Measurements from ENCODE around the gene YTHDC1.

YTHDC1 gene

DNA sequence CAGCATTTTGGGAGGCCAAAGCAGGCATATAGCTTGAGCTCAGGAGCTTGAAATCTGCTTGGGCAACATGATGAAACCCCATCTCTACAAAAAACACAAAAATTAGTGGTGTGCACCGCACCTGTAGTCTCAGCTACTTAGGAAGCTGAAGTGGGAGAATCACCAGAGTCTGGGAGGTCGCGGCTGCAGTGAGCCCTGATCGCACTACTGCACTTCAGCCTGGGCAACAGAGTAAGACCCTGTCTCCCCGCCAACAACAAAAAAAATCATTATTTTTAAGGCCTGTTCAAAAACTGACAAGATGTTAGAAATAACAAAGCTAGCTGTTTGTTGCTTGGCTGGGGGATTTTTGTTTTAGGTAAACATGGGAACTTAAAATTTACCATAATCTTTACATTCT, 5.1 kb downstream of the YTHDC1 start:
- CTCF ChIA-PET = interaction anchor here (0.9 to 1.5 kb wide), 3 partner anchors 12 to 73 kb away, joined by 3 to 7 read pairs (median 4); no protein-coding TSS in a partner anchor
- Mint-ChIP-seq H3K36me3 (peaks cover 22% of the 10 kb centered on the region), H3K4me1 (peaks cover 53% of the 10 kb centered on the region), H3K27ac (no peak overlapping the region), H3K4me3 (no peak overlapping the region), H3K9me3 (no peaks in the 10 kb centered on the region), H3K27me3 (no peaks in the 10 kb centered on the region)
- no peak for DNase-seq

GRCh38 chr4:68344049-68344448, 5.8 kb downstream of the YTHDC1 start:
- no peak overlapping the region for H3K4me3 Mint-ChIP-seq
- no peaks in the 10 kb centered on the region for H3K9me3 Mint-ChIP-seq
- H3K4me1 Mint-ChIP-seq = peaks cover 54% of the 10 kb centered on the region
- no peak overlapping the region for H3K27ac Mint-ChIP-seq
- peaks cover 20% of the 10 kb centered on the region for H3K36me3 Mint-ChIP-seq
- DNase-seq = no peak
- H3K27me3 Mint-ChIP-seq = no peaks in the 10 kb centered on the region
- CTCF ChIA-PET = interaction anchor here (0.9 to 1.5 kb wide), 3 partner anchors 11 to 72 kb away, joined by 3 to 7 read pairs (median 4); no protein-coding TSS in a partner anchor

DNA sequence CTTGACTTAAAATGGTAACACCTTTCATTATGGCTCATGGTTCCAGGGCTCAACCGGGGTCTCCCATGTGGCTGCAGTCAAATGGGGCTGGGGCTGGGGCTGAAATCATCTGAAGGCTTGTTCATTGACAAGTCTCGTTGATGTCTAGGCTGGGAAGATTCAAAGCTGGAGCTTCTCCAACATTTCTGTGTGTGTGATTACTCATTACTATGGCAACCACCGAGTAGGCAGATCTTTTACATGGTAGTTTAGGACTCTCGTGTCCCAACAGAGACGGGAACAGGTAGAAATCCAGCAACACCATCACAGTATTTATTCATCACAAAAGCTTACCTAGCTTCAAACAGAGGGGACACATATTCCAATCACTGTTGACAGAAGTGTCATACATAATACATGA, 7.8 kb downstream of the YTHDC1 start:
- CTCF ChIA-PET = interaction anchor here (1.6 kb wide), 1 partner anchor 33 kb away, joined by 6 read pairs; no protein-coding TSS in a partner anchor
- H3K4me1 Mint-ChIP-seq = peaks cover 43% of the 10 kb centered on the region
- no peak overlapping the region for H3K4me3 Mint-ChIP-seq
- H3K27me3 Mint-ChIP-seq = no peaks in the 10 kb centered on the region
- DNase-seq = no peak
- H3K36me3 Mint-ChIP-seq = peaks cover 20% of the 10 kb centered on the region
- H3K9me3 Mint-ChIP-seq = no peaks in the 10 kb centered on the region
- no peak overlapping the region for H3K27ac Mint-ChIP-seq

DNA sequence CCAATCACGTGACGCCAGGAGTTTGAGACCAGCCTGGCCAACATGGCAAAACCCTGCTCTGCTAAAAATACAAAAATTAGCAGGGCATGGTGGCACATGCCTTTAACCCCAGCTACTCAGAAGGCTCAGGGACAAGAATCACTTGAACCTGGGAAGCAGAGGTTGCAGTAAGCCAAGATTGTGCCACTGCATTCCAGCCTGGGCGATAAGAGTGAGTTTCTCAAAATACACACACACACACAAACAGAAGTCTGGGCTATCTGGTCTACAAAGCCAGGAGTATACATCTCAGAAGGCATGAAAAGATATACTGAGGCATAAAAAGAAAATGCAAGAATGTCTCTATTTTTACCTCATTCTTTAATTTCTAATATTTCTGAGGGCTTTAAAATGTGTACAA, 11.3 kb downstream of the YTHDC1 start:
- peaks cover 28% of the 10 kb centered on the region for H3K36me3 Mint-ChIP-seq
- H3K27ac Mint-ChIP-seq = no peak overlapping the region
- no peaks in the 10 kb centered on the region for H3K27me3 Mint-ChIP-seq
- no peak for DNase-seq
- no peak overlapping the region for H3K4me3 Mint-ChIP-seq
- H3K9me3 Mint-ChIP-seq = no peaks in the 10 kb centered on the region
- peaks cover 15% of the 10 kb centered on the region for H3K4me1 Mint-ChIP-seq
- CTCF ChIA-PET = no interaction called here

DNA sequence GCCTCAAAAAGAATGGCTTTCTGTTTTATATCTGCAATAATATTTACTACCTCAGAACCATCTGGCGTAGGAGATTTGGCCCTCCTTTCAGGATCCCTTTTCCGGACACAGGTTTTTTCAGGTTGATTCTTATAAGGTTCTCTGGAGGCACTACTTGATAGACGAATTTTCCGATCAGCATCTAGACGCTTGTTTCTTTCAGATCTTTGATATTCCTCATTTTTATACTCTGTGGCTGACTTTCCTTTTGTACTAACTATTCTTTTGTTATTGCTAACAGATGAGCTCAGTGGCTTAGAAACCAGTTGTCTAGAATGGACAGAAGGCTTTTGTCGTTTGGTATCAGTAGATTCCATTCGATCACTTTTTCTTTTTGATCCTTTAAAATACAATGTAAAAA, 12.4 kb downstream of the YTHDC1 start:
- H3K27me3 Mint-ChIP-seq = no peaks in the 10 kb centered on the region
- no peak overlapping the region for H3K4me3 Mint-ChIP-seq
- peaks cover 15% of the 10 kb centered on the region for H3K4me1 Mint-ChIP-seq
- CTCF ChIA-PET = no interaction called here
- no peak for DNase-seq
- peaks cover 37% of the 10 kb centered on the region for H3K36me3 Mint-ChIP-seq
- no peaks in the 10 kb centered on the region for H3K9me3 Mint-ChIP-seq
- no peak overlapping the region for H3K27ac Mint-ChIP-seq

- Mint-ChIP-seq H3K27me3 (no peaks in the 10 kb centered on the region), H3K4me1 (peaks cover 12% of the 10 kb centered on the region), H3K9me3 (no peaks in the 10 kb centered on the region), H3K4me3 (no peak overlapping the region), H3K36me3 (peaks cover 39% of the 10 kb centered on the region), H3K27ac (peak overlapping the region; percentile 11)
- CTCF ChIA-PET = no interaction called here
- no peak for DNase-seq
Observed at GRCh38 chr4:68337004-68337403, 12.9 kb downstream of the YTHDC1 start.

DNA sequence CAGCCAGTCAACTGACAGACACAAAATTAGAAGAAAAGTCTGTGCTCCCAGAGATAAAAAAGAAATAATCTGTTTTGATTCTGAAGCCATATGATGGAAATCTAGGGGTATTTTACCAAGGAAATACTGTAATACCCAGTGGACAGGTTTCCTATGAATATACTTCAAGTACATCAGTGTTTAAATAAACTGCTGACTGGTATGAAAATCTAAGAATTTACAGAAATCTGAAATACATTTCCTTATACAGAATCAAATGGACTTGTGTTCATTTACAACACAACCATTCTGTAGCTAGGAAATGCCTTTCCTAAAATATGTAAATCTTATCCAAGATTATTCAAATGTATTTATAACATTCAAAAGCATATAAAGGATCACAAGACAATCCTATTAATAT, 13.4 kb downstream of the YTHDC1 start:
- H3K36me3 Mint-ChIP-seq = peaks cover 42% of the 10 kb centered on the region
- CTCF ChIA-PET = no interaction called here

DNA sequence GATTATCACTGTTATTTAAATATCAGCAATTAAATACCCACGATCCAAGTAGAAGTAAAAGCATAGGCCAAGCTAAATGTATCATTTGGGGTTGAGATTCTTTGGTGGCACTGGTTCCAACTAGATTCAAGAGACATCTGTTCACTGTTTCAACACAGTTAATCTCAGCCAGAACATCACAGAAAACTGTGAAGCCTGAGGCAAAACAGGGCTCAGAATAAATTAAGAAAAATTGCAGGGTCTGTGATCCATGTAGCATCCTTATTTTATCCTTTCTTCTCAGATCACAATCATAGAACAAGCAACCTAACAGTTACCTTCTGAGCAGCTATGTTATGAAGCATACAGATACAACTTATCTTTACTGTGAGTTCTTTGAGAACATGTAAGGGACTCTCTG, 23.7 kb downstream of the YTHDC1 start:
- no peaks in the 10 kb centered on the region for H3K4me1 Mint-ChIP-seq
- H3K4me3 Mint-ChIP-seq = no peak overlapping the region
- H3K9me3 Mint-ChIP-seq = no peaks in the 10 kb centered on the region
- H3K36me3 Mint-ChIP-seq = peaks cover 37% of the 10 kb centered on the region
- H3K27me3 Mint-ChIP-seq = no peaks in the 10 kb centered on the region
- CTCF ChIA-PET = interaction anchor here (1.4 kb wide), 1 partner anchor 50 kb away, joined by 3 read pairs; no protein-coding TSS in a partner anchor
- no peak overlapping the region for H3K27ac Mint-ChIP-seq
- DNase-seq = no peak

More for the DNA sequence above, 13.4 kb downstream of the YTHDC1 start:
- no peak for DNase-seq
- Mint-ChIP-seq H3K27ac (no peak overlapping the region), H3K9me3 (no peaks in the 10 kb centered on the region), H3K4me1 (peaks cover 10% of the 10 kb centered on the region), H3K27me3 (no peaks in the 10 kb centered on the region), H3K4me3 (no peak overlapping the region)

DNA sequence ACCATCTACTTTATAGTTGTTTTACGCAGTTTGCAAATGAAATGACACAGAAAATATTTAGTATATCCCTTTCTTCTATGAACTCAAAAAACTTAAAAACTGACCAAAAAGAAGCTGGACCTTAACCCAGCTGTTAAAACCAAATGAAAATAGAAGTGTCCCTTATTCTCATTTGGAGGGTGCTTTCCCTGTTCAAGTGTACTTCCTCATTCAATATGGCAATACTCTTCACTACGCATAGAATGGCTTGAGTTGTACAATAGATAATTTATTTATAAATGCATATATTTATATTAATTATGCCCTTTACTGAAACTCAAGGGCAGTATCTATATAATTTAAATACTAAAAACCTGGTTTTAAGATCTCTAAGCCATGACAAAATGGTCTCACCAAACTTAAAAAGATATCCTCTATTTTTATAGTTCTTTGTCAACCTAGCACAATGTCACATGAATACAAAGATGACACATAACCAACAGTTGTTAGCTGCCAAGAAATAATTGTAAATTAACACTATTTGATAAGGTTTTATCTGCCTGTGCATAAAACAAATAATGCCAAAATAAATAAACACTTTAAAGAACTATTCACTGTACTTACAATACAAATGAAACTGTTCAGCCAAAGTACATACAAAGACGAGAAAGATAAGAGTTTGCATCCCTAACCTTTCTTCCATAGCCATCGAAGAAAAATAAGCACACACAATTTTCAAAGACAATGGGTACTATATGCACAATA, 25.2 kb downstream of the YTHDC1 start:
- Mint-ChIP-seq H3K27ac (no peak overlapping the region), H3K4me3 (no peak overlapping the region), H3K9me3 (no peaks in the 10 kb centered on the region), H3K4me1 (peaks cover 2% of the 10 kb centered on the region), H3K36me3 (peaks cover 36% of the 10 kb centered on the region), H3K27me3 (no peaks in the 10 kb centered on the region)
- no peak for DNase-seq
- CTCF ChIA-PET = interaction anchor here (1.4 kb wide), 1 partner anchor 51 kb away, joined by 3 read pairs; no protein-coding TSS in a partner anchor

DNA sequence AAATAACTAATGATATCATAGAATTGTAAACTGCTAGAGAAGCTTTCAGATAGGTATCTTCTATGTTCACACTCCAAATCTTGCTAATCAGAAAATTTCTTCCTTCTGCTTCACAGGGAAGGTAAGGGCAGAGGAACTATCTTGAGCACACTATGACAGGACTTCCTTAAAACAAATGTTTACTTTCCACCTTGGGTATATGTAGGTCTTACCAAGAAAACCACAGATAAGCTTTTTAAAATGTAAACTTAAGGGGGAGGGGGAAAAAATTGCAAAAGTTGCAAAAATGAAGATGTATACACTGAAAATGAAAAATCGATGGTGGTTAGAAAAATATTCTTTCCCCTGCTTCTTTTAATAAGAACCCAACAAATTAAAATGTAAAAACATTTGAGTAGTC, 30.9 kb downstream of the YTHDC1 start:
- Mint-ChIP-seq H3K36me3 (peaks cover 50% of the 10 kb centered on the region), H3K27me3 (no peaks in the 10 kb centered on the region), H3K4me3 (no peak overlapping the region), H3K27ac (peak overlapping the region; percentile 72), H3K4me1 (peaks cover 12% of the 10 kb centered on the region), H3K9me3 (no peaks in the 10 kb centered on the region)
- DNase-seq = no peak
- CTCF ChIA-PET = no interaction called here

DNA sequence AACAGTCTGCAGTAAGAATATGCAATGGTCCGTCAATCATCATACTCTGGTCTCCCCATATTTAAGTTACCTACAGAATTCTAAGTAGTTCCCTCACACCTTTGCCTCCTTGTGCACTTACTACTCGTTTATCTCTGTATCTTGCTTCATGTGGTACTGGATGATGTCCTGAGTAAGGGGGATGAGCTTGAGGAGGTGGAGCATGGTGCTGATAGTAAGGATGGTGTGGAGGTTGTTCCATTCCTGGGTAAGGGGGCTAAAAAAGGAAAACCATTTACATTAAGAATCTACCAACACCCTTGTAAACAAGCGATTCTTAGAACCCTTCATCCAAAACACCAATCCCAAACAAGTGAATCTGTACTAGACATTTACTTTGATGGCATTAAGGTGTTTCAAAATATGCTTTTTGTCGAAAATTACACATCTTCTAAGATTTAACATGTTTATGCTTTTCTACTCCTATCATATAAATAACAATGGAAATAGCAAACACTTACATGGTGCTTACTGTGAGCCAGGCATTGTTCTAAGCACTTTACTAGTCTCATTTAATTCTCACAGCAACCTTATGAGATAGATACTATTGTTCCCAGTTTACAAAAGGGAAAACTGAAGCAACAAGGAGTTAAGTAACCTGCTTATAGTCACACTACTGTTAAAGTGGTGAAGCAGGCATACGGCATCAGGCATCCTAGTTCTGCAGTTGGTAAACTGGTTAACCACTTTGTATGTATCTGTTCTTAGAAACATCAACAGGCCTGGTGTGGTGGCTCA, 33.5 kb downstream of the YTHDC1 start:
- CTCF ChIA-PET = no interaction called here
- no peak for DNase-seq
- peaks cover 12% of the 10 kb centered on the region for H3K4me1 Mint-ChIP-seq
- H3K27me3 Mint-ChIP-seq = no peaks in the 10 kb centered on the region
- peaks cover 56% of the 10 kb centered on the region for H3K36me3 Mint-ChIP-seq
- H3K27ac Mint-ChIP-seq = no peak overlapping the region
- no peaks in the 10 kb centered on the region for H3K9me3 Mint-ChIP-seq
- H3K4me3 Mint-ChIP-seq = no peak overlapping the region

DNA sequence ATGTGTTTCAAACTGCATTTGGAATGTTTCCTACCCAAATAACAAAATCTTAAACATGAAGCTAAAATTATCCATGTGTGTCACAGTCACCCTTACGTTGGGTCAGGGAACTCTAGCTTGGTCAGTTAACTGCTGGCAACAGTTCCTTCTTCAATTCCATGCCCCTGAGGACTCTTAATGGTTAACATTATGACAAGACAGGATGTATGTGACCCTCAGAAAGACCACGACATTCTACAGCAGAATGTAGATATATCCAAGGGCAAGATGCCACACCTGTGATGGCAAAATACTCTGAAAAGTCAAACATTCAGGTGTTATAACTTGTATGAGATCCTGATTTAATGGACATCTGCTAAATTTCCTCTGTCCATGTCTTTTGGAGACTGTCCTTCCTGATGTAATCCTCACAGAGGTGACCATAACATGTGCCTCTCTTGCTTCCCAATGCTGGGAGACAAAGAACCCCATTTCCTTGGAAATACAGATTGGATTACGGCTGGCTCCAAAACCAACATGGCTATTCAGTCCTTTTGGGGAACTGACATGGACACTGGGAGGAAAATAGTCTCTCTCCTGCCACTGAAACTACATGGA, 39.1 kb downstream of the YTHDC1 start:
- Mint-ChIP-seq H3K4me3 (no peak overlapping the region), H3K9me3 (no peaks in the 10 kb centered on the region), H3K4me1 (no peaks in the 10 kb centered on the region), H3K36me3 (peaks cover 39% of the 10 kb centered on the region), H3K27me3 (no peaks in the 10 kb centered on the region), H3K27ac (no peak overlapping the region)
- no peak for DNase-seq
- CTCF ChIA-PET = interaction anchor here (0.6 to 1.6 kb wide), 2 partner anchors 13 to 65 kb away, joined by 3 to 6 read pairs; no protein-coding TSS in a partner anchor

- no peak overlapping the region for H3K27ac Mint-ChIP-seq
Observed at GRCh38 chr4:68304731-68305130, 45.2 kb downstream of the YTHDC1 start.

More at GRCh38 chr4:68304731-68305130, 45.2 kb downstream of the YTHDC1 start:
- H3K9me3 Mint-ChIP-seq = no peaks in the 10 kb centered on the region
- no peak overlapping the region for H3K4me3 Mint-ChIP-seq
- CTCF ChIA-PET = no interaction called here
- H3K36me3 Mint-ChIP-seq = peaks cover 2% of the 10 kb centered on the region
- no peaks in the 10 kb centered on the region for H3K4me1 Mint-ChIP-seq
- DNase-seq = no peak
- no peaks in the 10 kb centered on the region for H3K27me3 Mint-ChIP-seq
